ENCODE results near the gene TRPM4.
"Not testable (repeated sequence)": the region's sequence is repeated elsewhere in the genome, so short reads cannot be mapped to it uniquely, and the experiment has no call there.

Gene TRPM4

GRCh38 chr19:49190781-49191180 lies 33.2 kb downstream of the TRPM4 start:
- no peak for DNase-seq (ENCODE audit: low read depth in 2 of 2)

DNA sequence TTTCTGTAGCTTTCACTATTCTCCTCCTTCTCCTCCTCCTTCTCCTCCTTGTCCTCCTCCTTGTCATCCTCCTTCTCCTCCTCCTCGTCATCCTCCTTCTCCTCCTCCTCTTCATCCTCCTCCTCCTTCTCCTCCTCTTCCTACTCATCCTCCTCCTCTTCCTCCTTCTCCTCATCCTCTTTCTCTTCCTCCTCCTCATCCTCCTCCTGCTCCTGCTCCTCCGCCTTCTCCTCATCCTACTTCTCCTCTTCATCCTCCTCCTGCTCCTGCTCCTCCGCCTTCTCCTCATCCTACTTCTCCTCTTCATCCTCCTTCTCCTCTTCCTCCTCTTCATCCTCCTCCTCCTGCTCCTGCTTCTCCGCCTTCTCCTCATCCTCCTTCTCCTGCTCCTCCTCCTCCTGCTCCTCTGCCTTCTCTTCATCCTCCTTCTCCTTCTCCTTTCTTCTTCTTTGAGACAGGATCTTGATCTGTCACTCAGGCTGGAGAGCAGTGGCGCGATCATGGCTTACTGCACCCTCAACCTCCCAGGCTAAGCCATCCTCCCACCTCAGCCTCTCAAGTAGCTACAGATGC lies 36.3 kb downstream of the TRPM4 start:
- DNase-seq (ENCODE audit: low read depth in 2 of 2) = no peak

GRCh38 chr19:49194408-49194807 lies 36.8 kb downstream of the TRPM4 start:
- no peak for DNase-seq (ENCODE audit: low read depth in 2 of 2)

DNA sequence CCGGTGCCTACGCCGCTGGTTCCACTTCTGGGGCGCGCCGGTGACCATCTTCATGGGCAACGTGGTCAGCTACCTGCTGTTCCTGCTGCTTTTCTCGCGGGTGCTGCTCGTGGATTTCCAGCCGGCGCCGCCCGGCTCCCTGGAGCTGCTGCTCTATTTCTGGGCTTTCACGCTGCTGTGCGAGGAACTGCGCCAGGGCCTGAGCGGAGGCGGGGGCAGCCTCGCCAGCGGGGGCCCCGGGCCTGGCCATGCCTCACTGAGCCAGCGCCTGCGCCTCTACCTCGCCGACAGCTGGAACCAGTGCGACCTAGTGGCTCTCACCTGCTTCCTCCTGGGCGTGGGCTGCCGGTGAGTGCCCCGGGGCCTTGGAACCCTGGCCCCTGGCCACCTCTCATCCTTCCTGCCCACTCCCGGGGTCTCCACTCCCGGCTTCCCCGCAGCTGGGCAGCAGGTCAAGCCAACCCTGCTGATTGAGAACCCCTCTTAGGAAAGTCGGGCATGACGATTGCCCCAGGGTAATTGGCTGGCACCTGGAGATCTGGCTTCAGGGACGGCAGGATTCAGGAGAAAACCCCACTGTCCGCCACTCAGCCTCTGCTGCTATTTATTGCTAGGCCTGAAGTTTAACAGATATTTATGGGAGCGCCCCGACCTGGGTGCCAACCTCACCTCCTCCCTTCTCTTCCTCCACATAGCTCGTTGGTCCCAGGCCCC lies 39.1 kb downstream of the TRPM4 start:
- DNase-seq (ENCODE audit: low read depth in 2 of 2) = no peak

DNA sequence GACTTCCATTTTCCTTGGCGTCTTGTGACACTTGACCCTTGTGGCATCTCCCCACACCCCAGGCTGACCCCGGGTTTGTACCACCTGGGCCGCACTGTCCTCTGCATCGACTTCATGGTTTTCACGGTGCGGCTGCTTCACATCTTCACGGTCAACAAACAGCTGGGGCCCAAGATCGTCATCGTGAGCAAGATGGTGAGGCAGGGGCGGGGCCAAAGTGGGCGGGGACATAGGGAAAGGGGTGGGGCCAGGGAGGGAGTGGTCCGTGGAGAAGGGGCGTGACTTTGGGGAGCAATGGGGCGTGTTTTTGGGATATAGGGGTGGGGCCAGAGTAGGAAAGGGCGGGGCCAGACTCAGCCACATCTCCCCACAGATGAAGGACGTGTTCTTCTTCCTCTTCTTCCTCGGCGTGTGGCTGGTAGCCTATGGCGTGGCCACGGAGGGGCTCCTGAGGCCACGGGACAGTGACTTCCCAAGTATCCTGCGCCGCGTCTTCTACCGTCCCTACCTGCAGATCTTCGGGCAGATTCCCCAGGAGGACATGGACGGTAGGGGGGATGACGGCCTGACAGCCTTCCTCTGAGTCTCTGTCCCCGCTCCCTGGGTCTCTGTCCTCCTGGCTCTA lies 42.8 kb downstream of the TRPM4 start:
- DNase-seq (ENCODE audit: low read depth in 2 of 2) = no peak

GRCh38 chr19:49201042-49201441 lies 43.5 kb downstream of the TRPM4 start:
- DNase-seq (ENCODE audit: low read depth in 2 of 2) = no peak

- DNase-seq (ENCODE audit: low read depth in 2 of 2) = no peak
Observed at GRCh38 chr19:49205114-49205513, 47.5 kb downstream of the TRPM4 start.

DNA sequence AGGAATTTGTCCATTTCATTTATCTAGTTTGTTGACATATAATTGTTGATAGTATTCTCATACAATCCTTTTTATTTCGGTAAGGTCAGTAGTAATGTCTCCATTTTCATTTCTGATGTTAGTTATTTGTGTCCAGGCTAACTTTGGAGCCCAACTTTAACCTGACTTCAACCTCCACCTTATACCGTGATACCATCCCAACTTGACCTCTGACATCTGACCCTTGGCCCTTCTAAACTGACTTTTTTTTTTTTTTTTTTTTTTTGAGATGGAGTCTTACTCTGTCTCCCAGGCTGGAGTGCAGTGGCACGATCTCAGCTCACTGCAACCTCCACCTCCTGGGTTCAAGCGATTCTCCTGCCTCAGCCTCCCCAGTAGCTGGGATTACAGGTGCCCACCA lies 51.9 kb downstream of the TRPM4 start:
- DNase-seq (ENCODE audit: low read depth in 2 of 2) = not testable (repeated sequence)

DNA sequence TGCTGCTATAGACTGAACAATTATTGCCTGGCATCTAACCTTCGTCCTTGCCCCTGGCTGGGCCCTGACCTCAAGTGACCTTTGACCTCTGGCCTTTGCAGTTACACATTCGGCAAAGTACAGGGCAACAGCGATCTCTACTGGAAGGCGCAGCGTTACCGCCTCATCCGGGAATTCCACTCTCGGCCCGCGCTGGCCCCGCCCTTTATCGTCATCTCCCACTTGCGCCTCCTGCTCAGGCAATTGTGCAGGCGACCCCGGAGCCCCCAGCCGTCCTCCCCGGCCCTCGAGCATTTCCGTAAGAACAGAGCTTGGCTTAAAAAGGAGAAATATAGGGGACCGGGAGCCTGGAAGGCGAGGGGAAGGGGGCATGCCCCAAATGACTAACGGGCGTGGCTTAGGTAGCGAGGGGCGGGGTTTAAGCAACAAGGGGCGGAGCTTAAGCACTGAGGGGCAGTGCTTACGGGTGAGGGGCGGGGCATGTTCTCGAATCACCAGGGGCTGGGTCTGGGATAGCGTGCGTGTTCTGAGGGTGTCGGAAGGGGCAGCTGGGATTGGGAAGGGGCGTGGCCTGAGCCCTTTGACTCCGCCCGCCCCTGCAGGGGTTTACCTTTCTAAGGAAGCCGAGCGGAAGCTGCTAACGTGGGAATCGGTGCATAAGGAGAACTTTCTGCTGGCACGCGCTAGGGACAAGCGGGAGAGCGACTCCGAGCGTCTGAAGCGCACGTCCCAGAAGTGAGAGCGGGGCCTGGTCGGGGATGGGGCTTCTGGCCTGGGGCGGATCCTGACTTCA lies 52.7 kb downstream of the TRPM4 start:
- DNase-seq (ENCODE audit: low read depth in 2 of 2) = no peak

DNA sequence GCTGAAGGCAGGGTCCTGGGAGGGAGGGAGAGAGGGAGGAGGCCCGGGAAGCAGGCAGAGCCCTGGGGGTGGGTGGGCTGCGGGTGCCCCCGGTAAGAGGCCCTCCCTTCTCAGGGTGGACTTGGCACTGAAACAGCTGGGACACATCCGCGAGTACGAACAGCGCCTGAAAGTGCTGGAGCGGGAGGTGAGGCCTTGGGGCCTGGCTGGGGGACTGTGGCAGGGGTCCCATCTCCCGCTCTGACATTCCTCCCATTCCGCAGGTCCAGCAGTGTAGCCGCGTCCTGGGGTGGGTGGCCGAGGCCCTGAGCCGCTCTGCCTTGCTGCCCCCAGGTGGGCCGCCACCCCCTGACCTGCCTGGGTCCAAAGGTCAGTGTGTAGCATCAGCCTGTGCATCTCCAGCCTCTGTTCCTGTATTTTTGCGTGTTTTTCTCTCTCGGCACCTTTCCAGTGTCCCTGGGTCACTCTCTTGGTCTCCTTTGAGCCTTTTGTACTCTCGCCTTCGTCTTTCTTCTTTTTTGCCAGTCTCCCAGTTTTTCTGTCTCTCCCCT lies 53.4 kb downstream of the TRPM4 start:
- DNase-seq (ENCODE audit: low read depth in 2 of 2) = no peak

DNA sequence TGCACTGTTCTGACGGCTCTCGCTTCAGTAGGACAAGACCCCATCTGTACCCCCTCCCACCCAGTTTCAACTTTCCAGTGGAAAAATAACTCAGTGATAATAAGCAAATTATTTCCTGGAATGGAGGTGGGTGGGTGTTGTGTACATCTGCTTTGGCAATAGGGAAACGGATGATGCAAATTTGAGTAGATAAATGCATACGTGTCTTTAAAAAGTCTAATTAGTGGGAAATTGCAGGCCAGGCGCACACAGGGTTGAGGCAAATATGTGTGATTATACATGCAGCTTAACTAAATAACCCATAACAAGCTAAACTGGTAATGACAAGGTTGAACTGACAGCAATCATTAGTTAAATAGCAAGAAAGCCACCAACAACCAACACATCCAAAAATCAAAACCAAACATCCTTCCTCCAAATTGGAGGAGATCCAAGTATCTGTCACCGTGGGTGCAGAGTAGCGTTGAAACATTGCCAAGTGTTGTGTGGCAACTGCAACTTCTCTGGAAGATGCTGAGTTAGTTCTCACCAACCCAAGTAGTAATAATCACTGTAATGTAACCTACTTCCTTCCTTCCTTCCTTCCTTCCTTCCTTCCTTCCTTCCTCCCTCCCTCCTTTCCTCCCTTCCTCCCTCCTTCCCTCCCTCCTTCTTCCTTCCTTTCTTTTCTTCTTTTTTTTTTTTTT lies 54.6 kb downstream of the TRPM4 start:
- DNase-seq (ENCODE audit: low read depth in 2 of 2) = no peak

GRCh38 chr19:49213791-49214190 lies 56.2 kb downstream of the TRPM4 start:
- DNase-seq (ENCODE audit: low read depth in 2 of 2) = no peak

DNA sequence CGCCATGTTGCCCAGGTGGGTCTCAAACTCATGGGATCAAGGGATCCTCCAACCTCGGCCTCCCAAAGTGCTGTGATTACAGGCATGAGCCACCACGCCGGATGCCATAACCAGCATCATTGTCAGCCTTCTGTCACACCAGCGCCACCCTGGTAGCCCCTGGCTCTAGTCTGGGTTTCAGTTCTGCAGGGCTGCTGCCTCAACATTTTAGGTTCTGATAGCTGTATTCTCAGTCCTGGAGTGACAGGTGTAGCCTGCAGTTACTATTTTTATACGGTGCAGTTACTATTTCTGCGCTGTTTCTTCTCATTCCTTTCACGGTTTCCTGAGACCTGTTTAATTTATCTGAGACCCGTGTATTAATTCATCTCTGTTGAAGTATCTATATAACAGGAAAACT lies 57.1 kb downstream of the TRPM4 start:
- no peak for DNase-seq (ENCODE audit: low read depth in 2 of 2)

DNA sequence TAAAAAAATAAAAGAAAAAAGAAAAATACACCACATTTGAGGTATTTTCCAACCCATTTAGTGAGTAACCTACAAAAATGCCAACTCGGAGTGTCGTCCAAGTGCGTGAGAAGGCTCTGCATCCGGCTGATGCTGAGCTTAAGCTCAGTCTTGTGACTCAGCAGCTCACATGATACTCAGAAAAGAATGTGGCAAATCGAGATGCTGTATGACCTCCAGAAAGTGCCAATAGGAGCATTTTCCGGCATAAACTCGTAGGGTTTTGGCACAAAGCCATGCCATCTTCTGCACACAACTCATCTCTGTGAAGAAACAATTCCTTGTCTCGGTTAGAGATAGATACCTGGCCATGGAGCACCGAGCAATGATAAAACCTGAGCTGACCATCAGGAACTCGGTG lies 58.5 kb downstream of the TRPM4 start:
- DNase-seq (ENCODE audit: low read depth in 2 of 2) = no peak

DNA sequence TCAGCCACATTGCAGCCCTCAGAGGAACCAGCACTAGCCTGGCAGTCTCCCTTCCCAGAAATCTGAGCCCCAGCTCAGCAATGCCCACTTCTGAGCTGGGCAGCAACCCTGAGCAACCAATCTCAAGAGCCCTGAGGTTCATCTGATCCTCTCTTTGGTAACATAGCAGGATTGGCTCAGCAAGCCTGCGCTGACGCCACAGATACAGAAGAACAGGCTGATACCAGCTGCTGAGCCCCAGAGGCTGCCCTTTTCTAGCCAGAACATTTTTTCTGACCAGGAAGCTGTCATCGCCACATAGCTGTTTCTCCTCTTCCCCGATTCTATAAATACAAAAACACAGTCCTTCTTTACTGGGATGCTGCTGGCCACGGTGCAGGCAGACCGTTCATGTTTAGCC lies 59.8 kb downstream of the TRPM4 start:
- no peak for DNase-seq (ENCODE audit: low read depth in 2 of 2)

DNA sequence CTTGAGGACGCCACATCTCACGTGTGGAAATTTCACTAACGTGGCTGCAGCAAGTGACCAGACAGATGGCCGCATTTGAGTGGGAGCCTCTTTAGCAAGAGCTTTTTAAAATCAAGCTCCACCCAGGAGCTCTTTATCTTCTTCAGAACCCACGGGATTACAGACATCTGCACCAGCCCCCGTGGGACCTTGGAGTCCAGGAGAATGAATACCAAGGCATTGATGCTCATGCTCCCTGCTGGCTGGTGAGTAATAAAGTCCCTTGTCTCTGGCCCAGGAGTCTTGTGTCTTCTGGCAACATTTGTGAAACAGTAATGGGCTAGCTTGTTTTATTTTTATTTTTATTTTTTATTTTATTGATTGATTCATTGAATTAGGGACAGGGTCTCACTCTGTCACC lies 64.4 kb downstream of the TRPM4 start:
- DNase-seq (ENCODE audit: low read depth in 2 of 2) = no peak

GRCh38 chr19:49222528-49222927 lies 64.9 kb downstream of the TRPM4 start:
- no peak for DNase-seq (ENCODE audit: low read depth in 2 of 2)

DNA sequence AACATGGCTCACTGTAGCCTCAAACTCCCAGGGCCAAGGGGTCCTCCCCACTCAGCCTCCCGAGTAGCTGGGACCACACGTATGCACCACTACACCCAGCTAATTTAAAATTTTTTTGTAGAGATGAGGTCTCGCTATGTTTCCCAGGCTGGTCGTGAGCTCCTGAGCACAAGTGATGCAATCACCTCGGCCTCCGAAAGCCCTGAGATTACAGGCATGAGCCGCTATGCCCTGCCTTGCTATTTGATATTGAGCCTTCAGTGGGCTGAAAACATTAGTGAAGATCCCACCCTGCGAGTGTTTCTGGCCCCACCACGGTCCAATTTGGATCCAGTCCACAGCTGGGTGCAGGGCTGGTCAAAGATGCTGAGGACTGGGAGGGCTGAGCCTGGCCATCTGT lies 65.9 kb downstream of the TRPM4 start:
- DNase-seq (ENCODE audit: low read depth in 2 of 2) = no peak

- not testable (repeated sequence) for DNase-seq (ENCODE audit: low read depth in 2 of 2)
Observed at GRCh38 chr19:49224441-49224840, 66.8 kb downstream of the TRPM4 start.

- DNase-seq (ENCODE audit: low read depth in 2 of 2) = no peak
Observed at GRCh38 chr19:49224879-49225278, 67.3 kb downstream of the TRPM4 start.

DNA sequence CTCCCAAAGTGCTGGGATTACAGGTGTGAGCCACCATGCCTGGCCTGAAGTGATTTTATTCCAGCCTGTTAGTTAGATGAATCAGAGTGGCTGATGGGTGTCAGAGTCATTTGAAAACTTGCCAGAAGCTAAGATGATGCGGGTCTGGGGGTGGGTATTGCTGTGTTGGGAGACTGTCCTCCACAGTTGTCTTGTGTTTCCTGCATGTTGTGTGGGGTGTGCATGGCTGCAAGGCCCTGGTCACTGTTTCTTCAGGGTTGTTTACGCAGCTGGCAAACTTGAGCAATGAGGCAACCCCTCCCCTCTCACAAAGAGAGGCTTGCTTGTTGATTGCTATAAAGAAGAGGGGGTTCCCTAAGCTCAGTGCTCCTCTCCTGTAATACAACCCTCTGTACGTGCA lies 71.8 kb downstream of the TRPM4 start:
- no peak for DNase-seq (ENCODE audit: low read depth in 2 of 2)

DNA sequence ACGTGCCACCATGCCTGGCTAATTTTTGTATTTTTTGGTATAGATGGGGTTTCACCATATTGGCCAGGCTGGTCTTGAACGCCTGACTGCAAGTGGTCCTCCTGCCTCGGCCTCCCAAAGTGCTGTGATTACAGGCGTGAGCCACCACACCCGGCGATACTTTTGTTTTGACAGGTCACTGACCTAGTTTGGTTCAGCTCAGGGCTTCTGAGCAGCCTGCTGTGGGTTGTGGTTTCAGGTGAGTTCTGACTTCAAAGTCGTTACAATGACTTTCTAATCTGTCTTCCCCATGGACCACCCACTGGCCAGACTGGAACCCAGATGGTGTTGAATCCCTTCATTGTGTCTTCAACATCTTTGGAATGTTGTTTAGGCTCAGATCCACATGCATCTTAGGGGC lies 73.8 kb downstream of the TRPM4 start:
- no peak for DNase-seq (ENCODE audit: low read depth in 2 of 2)

Data from stimulated activated CD8-positive, alpha-beta memory T cell treated with anti-CD3 and anti-CD28 coated beads, Interleukin-7, amount 100 ng/mL, for 1 hour (primary cell).